ENCODE data around the gene TCAP.

DNA sequence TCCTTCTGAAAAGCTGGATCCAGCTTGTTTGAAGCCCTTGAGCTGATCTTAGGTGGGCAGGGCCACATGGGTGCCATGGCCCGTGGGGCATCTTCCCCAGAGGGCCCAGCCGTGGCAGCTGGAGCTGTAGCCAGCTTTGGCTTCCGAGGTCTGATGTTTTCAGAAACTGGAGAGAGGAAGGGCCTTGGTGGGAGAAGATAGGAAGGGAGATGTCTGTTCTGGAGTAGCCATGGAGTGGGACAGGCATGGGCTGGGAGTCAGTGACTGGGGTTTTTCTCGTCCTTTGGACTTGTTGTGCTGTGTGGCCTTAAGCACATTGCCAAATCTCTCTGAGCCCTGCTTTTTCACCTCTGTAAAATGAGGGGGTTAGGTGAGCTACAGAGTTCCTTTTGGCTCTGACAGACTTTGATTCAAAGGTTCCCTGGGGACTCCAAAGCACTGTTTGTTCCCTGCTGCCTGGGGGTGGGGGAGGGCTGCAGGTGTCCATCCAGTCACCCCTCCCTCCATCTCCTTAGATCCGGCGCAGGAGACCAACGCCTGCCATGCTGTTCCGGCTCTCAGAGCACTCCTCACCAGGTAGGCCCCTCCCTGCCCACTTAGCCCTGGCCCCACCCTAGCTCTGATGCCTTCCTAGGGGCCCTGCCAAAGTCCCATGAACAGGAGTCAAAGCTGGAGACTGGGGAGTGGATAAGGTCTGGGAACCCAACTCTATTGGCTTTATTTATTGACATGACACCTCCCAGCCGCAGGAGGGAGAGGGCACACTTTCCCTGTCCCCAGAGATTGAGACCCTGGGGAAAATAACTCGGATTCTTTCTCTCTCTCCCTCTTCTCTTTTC, 36.3 kb upstream of the TCAP start:
- TF ChIP-seq, protein P1, sequence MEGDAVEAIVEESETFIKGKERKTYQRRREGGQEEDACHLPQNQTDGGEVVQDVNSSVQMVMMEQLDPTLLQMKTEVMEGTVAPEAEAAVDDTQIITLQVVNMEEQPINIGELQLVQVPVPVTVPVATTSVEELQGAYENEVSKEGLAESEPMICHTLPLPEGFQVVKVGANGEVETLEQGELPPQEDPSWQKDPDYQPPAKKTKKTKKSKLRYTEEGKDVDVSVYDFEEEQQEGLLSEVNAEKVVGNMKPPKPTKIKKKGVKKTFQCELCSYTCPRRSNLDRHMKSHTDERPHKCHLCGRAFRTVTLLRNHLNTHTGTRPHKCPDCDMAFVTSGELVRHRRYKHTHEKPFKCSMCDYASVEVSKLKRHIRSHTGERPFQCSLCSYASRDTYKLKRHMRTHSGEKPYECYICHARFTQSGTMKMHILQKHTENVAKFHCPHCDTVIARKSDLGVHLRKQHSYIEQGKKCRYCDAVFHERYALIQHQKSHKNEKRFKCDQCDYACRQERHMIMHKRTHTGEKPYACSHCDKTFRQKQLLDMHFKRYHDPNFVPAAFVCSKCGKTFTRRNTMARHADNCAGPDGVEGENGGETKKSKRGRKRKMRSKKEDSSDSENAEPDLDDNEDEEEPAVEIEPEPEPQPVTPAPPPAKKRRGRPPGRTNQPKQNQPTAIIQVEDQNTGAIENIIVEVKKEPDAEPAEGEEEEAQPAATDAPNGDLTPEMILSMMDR (IDR thresholded peaks at IDR 0.05) = no peak
- TF ChIP-seq EP300 (IDR thresholded peaks at IDR 0.05) (no peak), POLR2A (IDR thresholded peaks at IDR 0.05) (no peak), POLR2AphosphoS5 (IDR thresholded peaks at IDR 0.05) (no peak)

Data from gastroesophageal sphincter (tissue), 3 donors.